GM15510 (cell line): ENCODE results near the gene ATP5F1E.

ENCODE experiments used
- POLR2A ChIP-seq: IDR thresholded peaks from 3 replicates; pipeline ENCODE4 v1.6.1; 2011; ENCODE audit warnings: borderline replicate concordance; ENCODE audit not compliant: insufficient read length; ENCODE audit errors: extremely low read depth

The ATP5F1E gene

DNA sequence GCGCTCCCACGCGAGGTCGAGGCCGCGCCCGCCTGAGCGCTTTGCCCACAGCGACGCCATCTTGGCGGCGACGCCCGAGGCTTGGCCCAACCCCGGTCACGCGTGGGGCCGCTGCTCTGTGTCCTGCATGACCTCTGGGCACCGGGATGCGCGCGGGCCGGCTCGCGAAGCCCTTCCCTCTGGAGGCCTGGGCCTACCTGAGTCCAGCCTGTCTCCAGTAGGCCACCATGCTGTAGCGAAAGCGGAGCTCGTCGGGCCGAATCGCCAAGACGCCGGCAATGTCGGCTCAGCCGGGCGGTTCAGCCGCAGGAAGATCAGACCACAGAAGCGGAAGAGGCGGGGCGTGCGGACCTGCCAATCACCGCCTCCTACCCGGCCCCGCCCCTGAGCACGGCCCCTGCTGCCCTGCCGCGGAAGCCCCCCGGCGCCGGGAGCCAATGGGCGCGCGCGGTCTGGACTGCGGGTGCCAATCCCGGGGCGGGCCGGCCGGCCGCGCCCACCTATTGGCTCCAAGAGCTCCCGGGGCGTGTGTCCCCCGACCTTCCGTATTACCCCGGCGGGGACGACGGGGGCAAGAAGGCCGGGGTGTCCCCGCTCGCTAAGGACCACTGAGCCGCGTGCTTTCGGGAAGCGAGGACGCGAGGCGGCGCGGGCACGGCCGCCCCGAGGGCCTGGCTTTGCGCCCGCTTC is at the start of gene ATP5F1E:
Gene ATP5F1E (minus strand): TSS at position 313 of the 690 bp plus-strand sequence. CDS start 84 bp downstream, at position 229.
- peak; percentile 88 for TF ChIP-seq POLR2A

DNA sequence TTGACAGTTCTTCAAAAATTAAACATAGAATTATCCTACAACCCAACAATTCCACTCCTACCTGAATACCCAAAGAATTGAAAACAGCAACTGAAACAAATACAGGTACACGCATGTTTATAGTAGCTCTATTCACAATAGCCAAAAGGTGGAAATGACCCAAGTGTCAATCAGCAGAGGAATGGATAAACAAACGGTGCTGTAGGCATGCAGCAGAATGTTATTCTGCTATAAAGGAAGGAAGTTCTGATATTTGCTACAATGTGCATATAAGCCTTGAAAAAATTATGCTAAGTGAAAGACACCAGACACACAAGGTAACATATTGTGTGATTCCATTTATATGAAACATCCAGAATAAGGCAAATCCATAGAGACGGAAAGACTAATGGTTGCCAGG is 48.9 kb upstream of the ATP5F1E start:
- no peak for TF ChIP-seq POLR2A

DNA sequence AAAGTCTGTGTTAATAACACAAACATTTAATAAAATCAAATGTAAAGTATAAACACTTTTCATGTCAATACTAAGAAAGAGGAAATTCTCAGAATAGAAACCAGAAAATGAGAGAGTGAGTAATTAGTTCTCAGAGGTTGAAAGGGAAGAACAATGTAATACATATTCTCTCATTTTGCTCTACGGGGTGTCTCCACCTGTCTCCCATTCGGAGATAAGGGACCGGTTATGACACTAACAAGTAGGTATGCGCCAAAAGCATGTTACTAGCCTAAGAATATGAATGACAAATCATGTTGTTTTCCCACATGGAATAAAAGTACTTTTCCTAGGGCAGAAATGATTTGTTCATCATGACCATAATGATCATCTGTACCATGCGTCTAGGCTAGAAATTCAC is 46.1 kb upstream of the ATP5F1E start:
- no peak for TF ChIP-seq POLR2A

DNA sequence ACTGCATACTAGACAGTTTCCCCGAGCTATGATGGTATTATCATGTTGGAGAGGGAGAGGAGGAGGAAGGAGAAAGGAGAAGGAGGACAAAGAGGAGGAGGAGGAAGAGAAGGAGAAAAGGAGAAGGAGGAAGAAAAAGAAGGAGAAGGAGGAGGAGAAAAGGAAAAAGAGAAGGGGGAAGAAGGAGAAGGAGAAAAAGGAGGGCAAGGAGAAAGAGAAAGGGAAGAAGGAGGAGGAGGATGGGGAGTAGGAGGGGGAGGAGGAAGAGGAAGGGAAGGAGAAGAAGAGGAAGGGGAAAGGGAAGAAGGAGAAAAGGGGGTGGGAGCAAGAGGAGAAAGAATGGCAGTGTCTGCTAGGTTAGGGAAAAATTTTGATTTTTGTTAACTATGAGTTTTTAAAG is 45.6 kb upstream of the ATP5F1E start:
- no peak for TF ChIP-seq POLR2A

DNA sequence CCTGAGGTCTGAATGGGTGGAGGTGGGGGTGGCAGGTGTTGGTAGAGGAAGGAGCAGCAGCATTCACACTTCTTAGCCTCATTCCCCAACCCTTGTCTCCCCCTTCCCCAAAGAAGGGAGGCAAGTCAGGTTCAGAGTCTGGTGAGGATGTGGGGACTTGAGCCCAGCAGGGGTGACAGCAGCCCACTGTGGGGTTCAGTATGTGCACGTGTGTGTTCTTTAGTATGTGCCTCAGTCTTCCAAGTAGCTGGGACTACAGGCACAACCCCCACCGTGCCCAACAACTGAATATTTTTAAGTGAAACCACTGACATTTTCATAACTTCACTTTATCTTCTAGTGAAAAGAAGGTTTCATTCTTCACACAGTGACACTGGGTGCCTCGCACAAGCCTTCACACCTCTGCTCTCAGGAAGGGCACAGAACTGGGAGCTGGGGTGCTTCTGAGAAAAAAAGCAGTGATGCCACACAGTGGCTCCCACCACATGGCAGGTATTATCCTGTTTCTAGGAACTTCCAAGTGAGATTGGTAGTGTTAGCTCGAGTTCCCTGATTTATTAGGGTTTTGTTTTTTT is 43.9 kb upstream of the ATP5F1E start:
- TF ChIP-seq POLR2A: no peak

DNA sequence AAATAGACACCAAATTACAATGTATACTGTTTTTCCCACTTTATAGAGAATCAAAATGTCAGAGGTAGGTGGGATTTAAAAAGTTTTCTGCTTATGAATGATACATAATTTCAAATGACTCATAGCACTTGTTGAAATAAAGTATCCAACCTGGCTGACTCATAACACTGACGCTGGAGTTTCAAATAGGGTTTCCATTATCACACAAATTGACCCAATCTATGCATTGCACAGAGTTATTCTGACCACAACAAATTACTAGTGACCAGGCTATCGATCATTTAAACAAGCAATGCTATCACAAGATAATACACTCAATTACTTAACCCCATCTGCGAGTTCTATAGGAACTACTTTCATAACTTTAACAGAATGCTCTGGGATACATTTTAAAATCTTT is 42.3 kb upstream of the ATP5F1E start:
- no peak for TF ChIP-seq POLR2A

DNA sequence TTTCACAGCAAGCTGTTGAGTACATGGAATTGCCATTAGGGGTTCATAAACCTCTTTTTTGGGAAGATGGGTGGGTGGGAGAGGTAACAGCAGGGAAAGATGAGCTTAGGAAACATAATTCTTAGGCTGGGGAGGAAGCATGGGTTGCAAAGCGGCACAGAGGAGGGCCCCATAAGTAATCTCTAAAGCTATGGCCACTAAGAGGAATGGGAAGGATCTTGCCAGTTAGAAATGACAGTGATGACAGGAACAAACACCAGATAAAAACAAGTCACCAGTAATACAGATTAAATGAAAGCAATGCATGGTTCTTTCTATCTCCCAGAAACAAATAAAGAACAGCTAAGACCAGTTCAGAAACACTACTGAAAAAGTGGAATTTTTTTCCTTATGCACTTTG is 41.4 kb upstream of the ATP5F1E start:
- no peak for TF ChIP-seq POLR2A

DNA sequence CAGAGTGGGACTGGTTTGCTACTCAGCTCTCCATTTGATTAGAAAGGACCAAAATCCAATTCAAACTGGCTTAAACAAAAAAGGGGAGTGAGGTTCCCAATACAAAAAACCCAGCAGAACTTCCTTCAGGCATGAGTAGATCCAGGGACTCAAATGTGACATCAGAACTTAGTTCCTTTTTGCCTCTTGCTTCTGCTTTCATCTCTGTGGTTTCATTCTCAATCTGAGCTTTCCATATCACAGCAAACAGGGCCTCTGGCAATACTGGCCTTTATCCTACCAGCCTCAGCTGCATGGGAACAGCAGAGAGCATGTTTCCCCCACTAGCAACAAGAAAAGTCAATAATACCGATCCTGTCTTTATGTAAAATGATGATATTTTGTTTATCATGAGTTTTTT is 39.1 kb upstream of the ATP5F1E start:
- no peak for TF ChIP-seq POLR2A

DNA sequence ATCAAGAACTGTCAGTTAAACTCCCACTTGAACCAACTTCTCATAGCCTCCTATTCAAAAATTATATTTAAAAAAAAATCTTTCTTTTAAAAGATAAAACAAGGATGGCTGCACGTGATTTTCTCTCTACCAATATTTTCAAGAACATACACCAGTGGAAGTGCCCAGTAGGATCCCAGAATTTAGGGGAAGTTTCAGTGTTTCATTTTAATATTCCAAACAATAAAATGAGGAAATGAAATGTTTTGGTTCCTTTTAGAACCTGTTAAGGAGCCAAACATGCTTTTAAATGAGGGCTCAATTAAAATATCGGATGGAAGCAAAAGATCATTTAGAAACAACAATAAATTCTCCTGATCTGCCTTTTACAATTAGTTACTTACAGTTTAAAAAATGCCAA is 36.9 kb upstream of the ATP5F1E start:
- TF ChIP-seq POLR2A: no peak

DNA sequence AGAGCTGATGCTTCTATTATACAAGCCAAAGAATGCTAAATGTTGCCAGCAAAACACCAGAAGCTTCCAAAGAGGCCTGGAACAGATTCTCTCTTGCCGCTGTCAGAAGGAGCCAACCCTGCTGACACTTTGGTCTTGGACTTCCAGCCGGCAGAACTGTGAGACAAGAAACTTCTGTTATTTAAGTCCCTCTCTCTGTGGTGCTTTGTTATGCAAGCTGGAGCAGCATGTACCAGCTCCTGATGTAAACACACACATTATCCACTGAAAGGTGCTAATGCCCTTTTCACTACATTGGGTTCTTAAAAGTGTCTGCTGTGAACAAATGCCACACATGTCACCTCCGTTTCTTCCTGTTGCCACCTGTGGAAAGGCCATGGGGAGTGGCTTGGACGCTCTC is 36.4 kb upstream of the ATP5F1E start:
- TF ChIP-seq POLR2A: no peak

DNA sequence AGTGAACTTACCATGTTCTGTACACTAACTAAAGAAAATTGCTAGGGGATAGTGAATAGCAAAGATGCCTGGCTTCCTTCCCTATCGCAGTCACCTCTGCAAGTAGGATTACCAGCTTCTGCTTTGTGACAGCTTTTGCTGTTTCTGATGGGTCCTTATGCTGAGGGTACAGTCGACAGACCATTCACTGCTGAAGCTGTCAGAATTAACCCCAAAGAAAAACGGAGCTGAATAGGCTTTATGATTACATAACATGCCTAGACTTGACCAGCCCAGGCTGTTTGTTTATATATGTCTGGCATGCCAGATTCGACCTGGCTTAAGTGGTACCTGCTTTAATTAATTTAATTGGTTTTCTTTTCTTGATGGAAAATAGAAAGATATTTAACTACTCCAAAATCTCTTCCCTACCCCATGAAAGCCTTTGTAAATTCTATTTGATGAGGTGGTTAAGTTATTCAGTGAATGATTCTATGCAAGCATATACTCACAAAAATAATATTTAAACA is 32.1 kb upstream of the ATP5F1E start:
- TF ChIP-seq POLR2A: no peak

DNA sequence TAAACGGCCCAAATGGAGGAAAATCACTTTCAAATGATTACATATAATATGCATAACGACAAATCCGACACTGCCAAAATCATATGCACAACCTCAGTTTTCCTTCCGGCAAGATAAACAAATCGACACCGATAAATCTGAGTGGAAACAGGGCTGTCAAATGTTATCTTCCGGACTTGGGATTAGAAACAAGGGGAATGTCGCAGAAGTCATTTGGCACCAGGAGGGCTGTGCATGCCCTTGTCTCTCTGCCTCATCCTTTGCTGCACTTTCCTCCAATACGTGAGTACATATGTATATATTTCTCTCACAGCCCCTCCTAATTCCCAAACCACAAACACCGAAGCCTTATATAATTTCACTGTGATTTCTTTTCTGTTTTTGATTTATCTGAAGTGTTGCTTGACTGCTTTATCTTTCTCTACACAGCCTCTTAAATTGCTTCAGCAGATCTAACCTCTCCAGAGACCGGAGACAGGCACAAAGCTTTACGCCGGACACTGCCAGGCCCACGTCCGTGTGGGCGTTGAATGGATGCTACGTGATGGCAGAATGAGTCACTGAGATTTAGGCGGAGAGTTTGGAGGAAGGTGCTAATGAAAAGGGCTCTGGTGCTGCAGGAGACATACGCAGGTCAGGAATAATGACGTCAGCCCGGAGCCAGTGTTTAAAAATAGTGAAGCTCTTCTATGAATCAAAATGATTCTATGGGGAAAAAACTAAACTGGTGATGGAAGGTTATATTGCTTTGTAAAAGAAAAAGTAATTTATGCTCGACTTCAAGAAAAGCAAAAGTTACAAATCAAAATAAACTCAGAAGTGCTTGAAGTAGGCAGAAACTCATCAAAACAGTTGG is 31.5 kb upstream of the ATP5F1E start:
- TF ChIP-seq POLR2A: no peak

DNA sequence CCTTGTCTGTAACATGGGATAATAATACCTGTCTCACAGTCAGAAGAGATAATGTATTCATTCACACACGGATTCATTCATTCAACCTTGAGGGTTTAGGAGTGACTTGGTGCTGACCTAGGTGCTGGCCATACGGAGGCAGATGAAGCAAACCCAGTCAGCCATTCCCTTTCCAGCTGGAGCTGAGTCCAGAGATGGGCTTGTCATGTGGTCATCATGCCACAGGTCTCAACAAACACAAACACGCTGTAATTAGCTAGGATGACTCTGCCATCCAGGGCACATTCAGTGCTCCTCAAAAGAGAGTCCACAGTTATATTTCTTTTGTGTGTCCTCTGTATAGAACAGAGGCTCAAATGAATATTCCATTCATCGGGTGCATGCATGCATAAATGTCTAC is 29.9 kb upstream of the ATP5F1E start:
- no peak for TF ChIP-seq POLR2A

DNA sequence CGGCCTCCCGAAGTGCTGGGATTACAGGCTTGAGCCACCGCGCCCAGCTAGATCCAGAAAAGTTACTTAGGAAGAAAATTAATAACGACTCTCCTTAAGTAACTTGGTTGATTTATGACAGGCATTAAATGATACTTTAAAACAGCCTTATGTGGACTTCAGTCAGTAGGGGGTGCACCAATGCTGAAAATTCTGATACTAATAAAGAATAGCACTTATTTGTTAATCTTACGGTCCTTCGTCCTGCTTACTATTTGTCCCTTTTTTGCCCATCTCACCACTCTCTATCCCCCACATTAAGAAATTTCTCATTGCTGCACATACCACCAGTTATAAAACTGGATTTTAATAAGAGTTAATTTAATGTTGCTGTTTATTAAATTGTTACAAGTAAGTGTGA is 23.2 kb upstream of the ATP5F1E start:
- TF ChIP-seq POLR2A: no peak

DNA sequence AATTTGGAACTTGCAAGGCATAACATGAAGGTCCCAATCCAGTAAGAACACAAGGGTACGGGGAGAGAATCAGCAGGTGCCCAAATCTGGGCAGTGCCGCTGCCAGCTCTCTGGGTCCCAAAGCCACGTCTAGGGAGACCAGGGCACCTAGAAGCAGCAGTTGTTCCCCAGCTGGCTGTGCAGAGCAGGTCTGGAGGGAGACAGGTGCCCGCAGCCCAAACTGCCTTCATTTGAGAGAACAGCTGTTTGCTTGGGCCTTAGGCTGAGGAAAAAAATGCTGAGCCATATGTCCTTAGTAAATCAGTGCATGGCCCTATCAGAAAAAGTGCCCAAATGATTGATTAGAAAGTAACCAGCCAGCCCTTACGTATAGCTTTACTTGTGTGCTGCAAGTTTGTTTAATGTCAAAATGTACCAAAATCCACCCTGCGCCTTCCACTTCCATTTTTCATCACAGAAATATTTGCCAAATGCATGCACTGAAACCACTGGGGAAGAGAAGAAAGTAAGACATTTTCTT is 19.6 kb upstream of the ATP5F1E start:
- TF ChIP-seq POLR2A: no peak
